GM21619 (cell line): Measurements from ENCODE around the gene UGT3A1.

Experiments used
- ATAC-seq: cut with Tn5 transposase; IDR thresholded peaks from one replicate; pipeline ENCODE4 v1.9.1; 2021; ENCODE audit not compliant: unreplicated experiment

Gene UGT3A1

DNA sequence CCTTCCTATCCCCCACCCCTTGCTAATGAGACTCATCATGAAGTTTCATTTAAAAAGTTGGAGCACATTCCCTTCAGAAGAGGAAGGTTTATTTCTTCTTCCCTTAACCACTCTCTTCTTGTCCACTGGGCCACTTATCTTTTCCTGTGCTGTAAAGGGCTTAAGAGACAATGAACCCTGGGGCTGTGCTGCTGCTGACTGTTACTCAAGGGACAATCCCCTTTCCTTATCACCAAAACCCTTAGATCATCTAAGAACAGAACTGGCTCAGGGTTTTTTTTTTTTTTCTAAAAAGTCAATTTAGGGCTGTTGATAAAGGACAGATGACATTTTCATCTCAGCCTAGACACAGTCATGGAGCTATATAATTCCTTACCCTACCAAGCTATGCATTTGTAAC lies 82.4 kb downstream of the UGT3A1 start:
- ATAC-seq, result no peak

DNA sequence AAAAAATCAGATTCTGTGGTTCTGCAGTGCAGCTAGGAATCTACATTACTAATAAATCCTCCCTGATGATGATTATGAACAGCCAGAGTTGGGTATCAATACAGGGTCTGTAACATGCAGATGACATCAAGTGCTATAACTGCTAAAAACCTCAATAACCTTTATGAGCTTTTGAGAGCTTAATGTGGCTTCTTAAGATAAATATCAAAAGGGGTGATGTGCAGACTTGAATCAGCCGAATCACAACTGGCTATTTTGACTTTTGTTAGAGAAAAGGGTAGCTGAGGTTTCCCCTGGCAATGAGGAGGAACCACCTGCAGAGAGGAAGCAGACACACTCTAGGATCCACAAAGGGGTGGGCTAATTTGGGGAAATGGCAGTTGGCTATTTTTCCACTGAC lies 83.0 kb downstream of the UGT3A1 start:
- no peak for ATAC-seq

DNA sequence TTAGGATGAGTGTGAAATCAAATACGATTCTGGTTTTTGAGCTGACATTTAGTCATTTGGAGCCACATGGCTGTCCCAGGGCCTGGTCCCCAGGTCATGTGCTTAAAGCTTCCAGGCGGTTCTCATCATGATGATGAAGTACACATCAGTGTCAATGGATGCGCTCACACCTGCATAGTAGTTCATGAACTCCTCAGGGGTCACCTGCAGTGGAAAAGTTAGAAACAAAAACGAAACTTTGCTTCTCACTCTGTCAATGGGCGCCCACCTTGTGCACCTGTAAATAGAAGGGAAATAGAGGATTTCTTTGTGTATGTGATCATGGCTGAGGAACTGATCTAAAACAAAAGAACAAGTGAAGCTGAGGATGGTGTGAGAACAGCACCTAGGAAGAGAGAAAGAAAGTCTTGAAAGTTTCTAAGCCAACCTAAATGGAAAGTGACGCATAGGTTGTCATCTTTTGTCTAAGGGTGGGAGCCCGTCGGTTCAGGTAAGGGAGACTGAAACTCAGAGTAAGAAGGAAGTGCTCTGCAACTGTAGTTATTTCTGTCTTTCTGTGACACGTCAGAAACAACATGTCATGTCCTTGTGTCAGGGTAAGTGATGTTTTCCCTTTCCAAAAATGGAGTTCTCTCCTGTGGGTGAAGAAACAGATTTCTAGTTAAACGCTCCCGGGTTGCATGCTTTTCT lies 86.6 kb downstream of the UGT3A1 start:
- ATAC-seq, result peak; percentile 51

DNA sequence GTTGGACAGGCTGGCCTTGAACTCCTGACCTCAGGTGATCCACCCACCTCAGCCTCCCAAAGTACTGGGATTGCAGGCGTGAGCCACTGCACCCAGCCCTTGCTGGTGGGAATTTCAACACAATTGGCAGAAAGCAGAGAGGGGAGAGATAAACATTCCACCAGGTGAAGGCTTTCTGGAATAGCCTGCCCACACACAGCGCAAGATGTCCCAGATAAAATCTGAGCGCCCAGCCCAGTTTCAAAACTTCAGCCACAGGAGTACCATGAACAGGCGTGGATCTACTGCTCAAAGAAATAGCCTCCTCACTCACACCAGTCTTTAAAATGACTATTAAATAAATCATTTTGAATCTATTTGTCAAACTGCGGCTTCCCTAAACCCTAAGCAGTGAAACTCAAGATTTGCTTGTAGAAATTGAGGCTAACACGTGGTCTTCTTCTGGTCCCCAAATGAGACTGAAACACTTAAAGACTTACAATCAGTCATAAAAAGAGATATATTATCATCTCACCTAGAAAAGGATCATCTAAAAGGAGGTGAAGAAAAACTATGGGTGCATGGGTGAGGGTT lies 87.5 kb downstream of the UGT3A1 start:
- ATAC-seq, result no peak

DNA sequence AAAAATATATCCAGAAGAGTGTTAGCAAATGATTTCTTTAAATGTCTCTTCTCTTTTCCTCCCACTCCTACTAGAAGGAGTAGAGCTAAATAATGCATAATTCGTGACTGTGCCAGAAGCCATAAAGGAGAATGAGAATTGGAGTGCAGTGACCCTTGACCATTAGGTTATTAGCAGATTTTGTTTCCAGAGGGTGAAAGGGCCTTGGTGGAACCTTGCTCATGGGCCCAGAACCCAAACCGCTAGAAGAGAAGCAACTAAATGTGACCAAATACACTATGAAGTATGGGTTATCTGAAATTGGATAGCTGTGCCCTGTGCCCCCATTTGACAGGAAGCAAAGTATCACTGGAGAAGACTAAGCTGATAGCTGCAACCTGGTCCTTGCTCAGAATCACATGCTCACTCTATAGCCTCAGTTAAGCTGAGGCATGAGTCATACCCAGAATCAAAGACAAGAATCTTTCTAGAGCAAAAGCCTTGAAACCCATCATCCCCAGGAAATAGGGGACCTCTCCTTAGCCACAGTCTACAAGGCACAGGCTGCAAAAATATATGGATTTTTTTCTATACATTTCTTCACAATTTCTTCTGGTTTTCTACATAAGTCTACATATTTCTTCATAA lies 89.0 kb downstream of the UGT3A1 start:
- peak; percentile 67 for ATAC-seq
